K562 (cell line): ENCODE measurements around the gene TBXA2R. TPM values are rescaled to one million over a fixed set of nuclear protein-coding genes. Genes with fewer than 3 reads are reported as not detected.

ENCODE experiments used
- CCNT2 ChIP-seq: IDR thresholded peaks from 2 replicates; pipeline ENCODE4 v1.6.1; 2011; ENCODE audit warnings: borderline replicate concordance, low read depth, mild to moderate bottlenecking, moderate library complexity, mixed read lengths, low read length; ENCODE audit not compliant: insufficient read length; ENCODE audit errors: extremely low read depth
- MNT ChIP-seq, 2 experiments: fragments of 450-650 bp; conservative IDR thresholded peaks; 2 replicates each; pipeline ENCODE4 v1.6.1; 2017; ENCODE audit warnings: mild to moderate bottlenecking in 2 of 2, moderate library complexity in 2 of 2
- SIN3A ChIP-seq, 2 experiments: fragments of 150-350 bp in 1 of 2; IDR thresholded peaks; 2 replicates each; pipeline ENCODE4 v1.6.1; 2011 to 2016; ENCODE audit warnings: borderline replicate concordance in 2 of 2, low read depth in 2 of 2, low read length in 2 of 2, mild to moderate bottlenecking in 2 of 2, moderate library complexity in 2 of 2; ENCODE audit not compliant: control insufficient read depth in 1 of 2
- SMARCE1 ChIP-seq: fragments of 450-650 bp; IDR thresholded peaks from 2 replicates; pipeline ENCODE4 v1.7.1; 2016; ENCODE audit warnings: mild to moderate bottlenecking
- SRSF9 ChIP-seq: fragments of 200-400 bp; formaldehyde crosslinking; IDR thresholded peaks from 2 replicates; pipeline ENCODE4 v1.6.1; 2017; ENCODE audit warnings: low read depth, low read length, borderline replicate concordance
- WHSC1 ChIP-seq: IDR thresholded peaks from one replicate; pipeline ENCODE4 v1.6.1; 2012; ENCODE audit warnings: low read length, control low read depth, inconsistent platforms
- polyA plus RNA-seq, 8 experiments: library from polyadenylated mRNA; depleted of rRNA in 4 of 8; stranded (reverse) in 5 of 8; unstranded in 3 of 8; fragments of >200 nt; fragmentation: Nextera tagmentation in 2 of 8; fragmentation: Illumina TruSeq in 1 of 8; extraction: Ambion mirVana in 2 of 8; extraction: Trizol in 1 of 8; gene quantifications; 2 replicates each; pipeline versions ENCODE4 v1.2.1 to v1.2.3, GENCODE V29; 2011 to 2014; ENCODE audit warnings: inconsistent platforms in 1 of 8, missing spikeins in 1 of 8
- total RNA-seq, 7 experiments: library from RNA; depleted of rRNA in 6 of 7; stranded (reverse); fragments of >200 nt in 6 of 7; fragmentation: Illumina TruSeq in 2 of 7; extraction: Trizol in 2 of 7; gene quantifications; 2 replicates each; pipeline versions ENCODE4 v1.2.1 to v1.2.3, GENCODE V29; 2011 to 2021; ENCODE audit warnings: low replicate concordance in 1 of 7
- TF ChIP-seq, protein P1 (sequence below): sonication (generic); formaldehyde crosslinking; IDR thresholded peaks from 2 replicates; pipeline ENCODE4 v1.8.1; 2023; ENCODE audit warnings: missing genetic modification reagents, mild to moderate bottlenecking, borderline replicate concordance

TBXA2R gene
- total and polyA plus RNA-seq, 9 of the 15 experiments (the other 6 are each of a cell fraction or from before 2014, with no cell fraction given) = 1.5 to 24.0 (median 2.8) TPM

DNA sequence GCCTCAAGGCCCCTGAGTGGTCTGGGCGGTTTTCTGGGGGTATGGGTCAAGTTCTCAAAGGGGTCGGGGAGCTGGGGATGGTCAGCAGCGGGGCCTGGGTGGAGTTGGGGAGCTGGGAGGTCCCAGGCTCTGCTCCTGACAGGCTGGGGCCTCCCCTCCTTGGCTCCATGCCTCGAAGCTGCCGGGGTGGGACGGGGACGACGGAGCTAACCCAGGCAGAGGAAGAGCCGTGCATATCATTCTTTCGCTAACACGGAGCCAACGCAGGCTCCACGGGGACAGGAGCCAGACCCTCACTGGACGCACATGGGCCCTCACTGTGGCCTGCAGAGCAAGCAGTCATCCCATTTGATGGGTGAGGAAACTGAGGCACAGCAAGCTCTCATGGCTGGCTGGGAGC lies 45.7 kb upstream of the TBXA2R start (continued):
- TF ChIP-seq SRSF9 (no peak), SMARCE1 (no peak), SIN3A (IDR thresholded peaks at IDR 0.05; ENCODE audit: borderline replicate concordance in 2 of 2, control insufficient read depth in 1 of 2, low read depth in 2 of 2, low read length in 2 of 2) (no peak), CCNT2 (no peak), MNT (conservative IDR thresholded peaks at IDR 0.05) (no peak), WHSC1 (no peak)
- TF ChIP-seq, protein P1, sequence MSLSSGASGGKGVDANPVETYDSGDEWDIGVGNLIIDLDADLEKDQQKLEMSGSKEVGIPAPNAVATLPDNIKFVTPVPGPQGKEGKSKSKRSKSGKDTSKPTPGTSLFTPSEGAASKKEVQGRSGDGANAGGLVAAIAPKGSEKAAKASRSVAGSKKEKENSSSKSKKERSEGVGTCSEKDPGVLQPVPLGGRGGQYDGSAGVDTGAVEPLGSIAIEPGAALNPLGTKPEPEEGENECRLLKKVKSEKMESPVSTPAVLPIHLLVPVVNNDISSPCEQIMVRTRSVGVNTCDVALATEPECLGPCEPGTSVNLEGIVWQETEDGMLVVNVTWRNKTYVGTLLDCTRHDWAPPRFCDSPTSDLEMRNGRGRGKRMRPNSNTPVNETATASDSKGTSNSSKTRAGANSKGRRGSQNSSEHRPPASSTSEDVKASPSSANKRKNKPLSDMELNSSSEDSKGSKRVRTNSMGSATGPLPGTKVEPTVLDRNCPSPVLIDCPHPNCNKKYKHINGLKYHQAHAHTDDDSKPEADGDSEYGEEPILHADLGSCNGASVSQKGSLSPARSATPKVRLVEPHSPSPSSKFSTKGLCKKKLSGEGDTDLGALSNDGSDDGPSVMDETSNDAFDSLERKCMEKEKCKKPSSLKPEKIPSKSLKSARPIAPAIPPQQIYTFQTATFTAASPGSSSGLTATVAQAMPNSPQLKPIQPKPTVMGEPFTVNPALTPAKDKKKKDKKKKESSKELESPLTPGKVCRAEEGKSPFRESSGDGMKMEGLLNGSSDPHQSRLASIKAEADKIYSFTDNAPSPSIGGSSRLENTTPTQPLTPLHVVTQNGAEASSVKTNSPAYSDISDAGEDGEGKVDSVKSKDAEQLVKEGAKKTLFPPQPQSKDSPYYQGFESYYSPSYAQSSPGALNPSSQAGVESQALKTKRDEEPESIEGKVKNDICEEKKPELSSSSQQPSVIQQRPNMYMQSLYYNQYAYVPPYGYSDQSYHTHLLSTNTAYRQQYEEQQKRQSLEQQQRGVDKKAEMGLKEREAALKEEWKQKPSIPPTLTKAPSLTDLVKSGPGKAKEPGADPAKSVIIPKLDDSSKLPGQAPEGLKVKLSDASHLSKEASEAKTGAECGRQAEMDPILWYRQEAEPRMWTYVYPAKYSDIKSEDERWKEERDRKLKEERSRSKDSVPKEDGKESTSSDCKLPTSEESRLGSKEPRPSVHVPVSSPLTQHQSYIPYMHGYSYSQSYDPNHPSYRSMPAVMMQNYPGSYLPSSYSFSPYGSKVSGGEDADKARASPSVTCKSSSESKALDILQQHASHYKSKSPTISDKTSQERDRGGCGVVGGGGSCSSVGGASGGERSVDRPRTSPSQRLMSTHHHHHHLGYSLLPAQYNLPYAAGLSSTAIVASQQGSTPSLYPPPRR = no peak
